Effector memory CD4-positive, alpha-beta T cell (primary cell): Measurements from ENCODE around the gene CYP2W1.

Experiments used
- DNase-seq, 3 donors: peaks; one replicate each; pipeline ENCODE4 v3.0.0-alpha.2; 2020
- H3K27ac ChIP-seq: 2 replicates; pipeline ENCODE4 v1.7.0; 2013; ENCODE audit warnings: mild to moderate bottlenecking, low read length, moderate library complexity; ENCODE audit not compliant: insufficient read depth, poor library complexity, severe bottlenecking
- H3K27me3 ChIP-seq: replicated peaks from 2 replicates; pipeline ENCODE4 v1.7.0; 2013; ENCODE audit warnings: mild to moderate bottlenecking, low read length; ENCODE audit not compliant: insufficient read depth, control insufficient read depth, poor library complexity, severe bottlenecking
- H3K36me3 ChIP-seq: 2 replicates; pipeline ENCODE4 v1.7.0; 2013; ENCODE audit warnings: mild to moderate bottlenecking, low read length, moderate library complexity; ENCODE audit not compliant: control insufficient read depth, insufficient read depth
- H3K4me1 ChIP-seq: 2 replicates; pipeline ENCODE4 v1.7.0; 2013; ENCODE audit warnings: low read length, mild to moderate bottlenecking; ENCODE audit not compliant: control insufficient read depth, insufficient read depth, poor library complexity, severe bottlenecking
- H3K4me3 ChIP-seq: 2 replicates; pipeline ENCODE4 v1.7.0; 2013; ENCODE audit warnings: low read length, low read depth, mild to moderate bottlenecking; ENCODE audit not compliant: insufficient read depth, poor library complexity, severe bottlenecking
- H3K9me3 ChIP-seq: 2 replicates; pipeline ENCODE4 v1.7.0; 2013; ENCODE audit warnings: mild to moderate bottlenecking, low read length, moderate library complexity; ENCODE audit not compliant: control insufficient read depth

The CYP2W1 gene

GRCh38 chr7:975702-976473 is 7.1 kb upstream of the CYP2W1 start:
- H3K27me3 ChIP-seq: no peaks in the 10 kb centered on the region
- DNase-seq: no peak
- H3K27ac ChIP-seq: peak overlapping the region; percentile 99
- peak overlapping the region; percentile 97 for H3K4me3 ChIP-seq
- peaks cover 22% of the 10 kb centered on the region for H3K4me1 ChIP-seq
- H3K9me3 ChIP-seq: no peaks in the 10 kb centered on the region
- H3K36me3 ChIP-seq: peaks cover 16% of the 10 kb centered on the region

- H3K27ac ChIP-seq: no peak overlapping the region
- H3K4me1 ChIP-seq: peaks cover 22% of the 10 kb centered on the region
- H3K4me3 ChIP-seq: no peak overlapping the region
- no peaks in the 10 kb centered on the region for H3K9me3 ChIP-seq
- H3K27me3 ChIP-seq: no peaks in the 10 kb centered on the region
- H3K36me3 ChIP-seq: peaks cover 9% of the 10 kb centered on the region
- no peak for DNase-seq
Observed at GRCh38 chr7:976901-977325, 6.1 kb upstream of the CYP2W1 start.

DNA sequence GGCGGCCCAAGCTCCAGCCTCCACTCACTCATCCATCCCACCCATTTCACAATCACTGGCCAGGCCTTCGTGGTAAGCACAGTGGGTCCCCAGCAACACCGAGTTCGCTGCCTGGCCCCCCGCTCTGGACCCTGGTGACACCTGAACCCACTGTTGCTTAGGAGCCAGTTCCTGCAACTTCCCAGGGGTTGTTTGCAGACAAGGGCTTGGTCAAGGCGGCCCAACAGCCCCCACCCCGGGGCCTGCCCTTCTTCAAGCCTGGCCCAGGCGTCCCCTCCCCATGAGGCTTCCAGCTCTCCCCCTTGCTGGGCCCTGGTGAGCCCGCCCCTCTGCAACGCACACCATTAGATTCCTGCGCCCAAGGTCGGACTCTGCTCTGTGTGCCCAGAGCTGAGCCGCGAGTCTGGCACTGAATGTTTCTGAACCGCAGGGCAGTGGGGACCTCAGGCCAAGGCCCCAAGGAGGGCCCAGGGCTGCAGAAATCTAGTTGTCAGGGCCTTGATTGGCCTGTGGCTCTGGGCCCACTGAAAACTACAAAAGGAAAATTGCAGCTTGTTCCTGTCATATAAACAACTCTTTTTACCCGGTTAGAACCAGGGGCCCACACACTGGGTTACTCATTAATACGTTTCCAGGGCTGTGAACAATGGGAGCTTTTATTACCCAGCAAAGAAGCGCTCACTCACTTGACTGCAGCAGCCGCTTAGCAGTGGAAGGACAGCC is 5.5 kb upstream of the CYP2W1 start:
- Histone ChIP-seq H3K27me3 (no peaks in the 10 kb centered on the region), H3K9me3 (no peaks in the 10 kb centered on the region), H3K4me1 (peaks cover 22% of the 10 kb centered on the region), H3K4me3 (no peak overlapping the region), H3K36me3 (peaks cover 3% of the 10 kb centered on the region), H3K27ac (no peak overlapping the region)
- DNase-seq: no peak

DNA sequence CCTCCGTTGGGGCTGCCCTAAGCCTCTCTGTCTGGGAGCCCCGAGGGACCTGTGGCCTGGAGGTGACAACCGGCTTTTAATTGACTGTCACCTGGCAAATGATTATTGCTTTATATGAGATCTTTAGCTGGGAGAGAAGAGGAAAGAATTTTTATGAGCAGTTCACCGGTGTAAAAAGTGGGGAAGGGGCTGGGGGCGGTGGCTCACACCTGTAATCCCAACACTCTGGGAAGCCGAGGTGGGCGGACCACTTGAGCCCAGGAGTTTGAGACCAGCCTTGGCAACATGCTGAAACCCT is 5.0 kb upstream of the CYP2W1 start:
- no peak for DNase-seq
- Histone ChIP-seq H3K9me3 (no peaks in the 10 kb centered on the region), H3K4me3 (no peak overlapping the region), H3K27me3 (no peaks in the 10 kb centered on the region), H3K27ac (no peak overlapping the region), H3K4me1 (peaks cover 19% of the 10 kb centered on the region), H3K36me3 (no peaks in the 10 kb centered on the region)

DNA sequence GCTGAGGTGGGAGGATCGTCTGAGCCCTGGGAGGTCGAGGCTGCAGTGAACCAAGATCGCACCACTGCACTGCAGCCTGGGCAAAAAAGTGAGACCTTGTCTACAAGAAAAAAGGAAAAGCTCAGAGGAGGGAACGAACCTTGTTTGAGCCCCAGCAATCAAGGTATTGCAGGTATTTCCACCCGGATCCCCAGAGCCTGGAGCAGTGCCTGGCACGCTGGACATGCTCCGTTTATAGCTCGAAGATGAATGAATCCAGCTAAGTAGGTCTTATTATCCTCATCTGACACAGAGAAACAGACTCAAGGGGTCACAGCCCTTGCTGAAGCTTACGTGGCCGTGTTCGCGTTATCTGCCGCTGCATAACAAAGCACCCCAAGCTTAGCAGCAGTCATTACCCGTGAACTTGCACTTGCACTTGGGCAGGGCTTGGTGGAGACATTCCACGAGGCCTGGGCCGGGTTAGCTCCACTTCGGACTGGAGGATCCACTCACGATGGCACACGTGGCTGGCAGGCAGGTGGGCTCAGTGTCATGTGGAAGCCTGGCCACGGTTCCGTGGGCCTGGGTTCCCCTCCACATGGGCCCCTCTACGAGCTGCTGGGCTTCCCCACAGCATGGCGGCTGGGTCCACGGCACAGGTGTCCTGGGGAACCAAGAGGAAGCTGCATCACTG is 4.4 kb upstream of the CYP2W1 start:
- H3K27ac ChIP-seq: no peak overlapping the region
- DNase-seq: no peak
- peaks cover 14% of the 10 kb centered on the region for H3K4me1 ChIP-seq
- H3K36me3 ChIP-seq: no peaks in the 10 kb centered on the region
- H3K4me3 ChIP-seq: no peak overlapping the region
- H3K27me3 ChIP-seq: no peaks in the 10 kb centered on the region
- H3K9me3 ChIP-seq: no peaks in the 10 kb centered on the region

GRCh38 chr7:979151-979550 is 3.8 kb upstream of the CYP2W1 start:
- Histone ChIP-seq H3K4me3 (no peak overlapping the region), H3K27me3 (no peaks in the 10 kb centered on the region), H3K4me1 (peaks cover 9% of the 10 kb centered on the region), H3K9me3 (no peaks in the 10 kb centered on the region), H3K36me3 (no peaks in the 10 kb centered on the region), H3K27ac (no peak overlapping the region)
- DNase-seq: no peak

DNA sequence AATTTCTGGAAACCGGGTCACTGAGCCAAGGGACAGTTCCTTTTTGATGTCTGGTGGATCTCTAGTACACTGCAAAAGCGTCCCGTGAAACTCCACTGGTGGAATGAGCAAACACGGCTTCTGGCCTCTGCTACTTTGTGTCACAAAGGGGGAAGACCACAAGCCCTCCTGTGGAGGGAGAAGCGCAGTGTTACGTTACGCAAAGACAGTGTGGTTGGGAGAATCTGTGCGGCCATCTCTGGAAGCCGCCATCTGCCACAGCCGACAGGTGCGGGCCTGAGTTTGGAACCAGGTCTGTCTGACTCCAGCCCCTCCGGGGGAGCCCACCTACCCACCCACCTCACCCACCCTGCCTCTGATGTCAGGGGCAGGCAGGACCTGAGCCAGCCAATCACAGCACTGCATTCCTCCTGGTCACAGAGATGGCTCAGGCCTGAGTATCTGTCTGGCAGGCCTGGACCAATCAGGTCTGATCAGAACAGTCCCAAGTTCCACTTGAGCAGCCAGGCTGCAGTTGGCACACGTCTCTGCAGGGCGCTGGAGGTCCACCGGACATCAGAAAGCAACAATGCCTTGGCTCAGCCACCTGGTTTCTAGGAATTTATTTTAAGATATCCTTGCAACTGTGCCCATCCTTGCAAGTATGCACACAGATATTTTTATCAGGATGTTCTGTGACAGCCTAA is 3.0 kb upstream of the CYP2W1 start:
- Histone ChIP-seq H3K27me3 (no peaks in the 10 kb centered on the region), H3K4me1 (peaks cover 4% of the 10 kb centered on the region), H3K27ac (no peak overlapping the region), H3K36me3 (no peaks in the 10 kb centered on the region), H3K4me3 (no peak overlapping the region), H3K9me3 (no peaks in the 10 kb centered on the region)
- DNase-seq: no peak

DNA sequence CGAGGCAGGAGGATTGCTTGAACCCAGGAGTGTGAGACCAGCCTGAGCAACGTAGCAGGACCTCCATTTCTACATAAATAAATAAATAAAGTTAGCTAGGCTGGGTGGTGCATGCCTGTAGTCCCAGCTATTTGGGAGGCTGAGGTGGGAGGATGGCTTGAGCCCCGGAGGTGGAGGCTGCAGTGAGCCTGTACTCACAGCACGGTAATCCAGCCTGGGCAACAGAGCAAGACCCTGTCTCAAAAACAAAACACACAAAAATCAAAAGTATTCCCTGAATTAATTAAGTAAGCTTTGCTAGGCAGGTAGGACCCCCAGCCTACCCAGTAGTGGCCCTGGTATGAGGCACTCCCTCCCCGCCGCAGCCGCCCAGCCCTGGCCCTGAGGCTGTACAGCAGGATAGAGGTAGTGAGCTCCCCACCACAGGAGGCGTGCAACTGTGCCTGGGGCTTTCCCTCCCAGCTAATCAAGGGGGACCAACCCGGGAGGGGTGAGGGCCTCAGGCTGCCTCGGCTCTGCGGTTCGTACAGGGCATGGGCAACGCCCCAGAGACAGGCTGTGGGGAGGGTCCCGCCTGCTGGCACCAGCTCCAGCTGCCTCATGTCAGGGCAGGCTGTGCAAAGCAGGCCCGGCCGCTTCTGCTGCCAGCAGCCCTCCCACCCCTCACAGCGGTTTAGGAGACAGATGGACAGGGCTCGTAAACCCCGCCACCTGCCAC is 1.0 kb upstream of the CYP2W1 start:
- H3K9me3 ChIP-seq: no peaks in the 10 kb centered on the region
- H3K4me3 ChIP-seq: no peak overlapping the region
- no peak for DNase-seq
- H3K36me3 ChIP-seq: no peaks in the 10 kb centered on the region
- H3K4me1 ChIP-seq: no peaks in the 10 kb centered on the region
- no peak overlapping the region for H3K27ac ChIP-seq
- no peaks in the 10 kb centered on the region for H3K27me3 ChIP-seq

- Histone ChIP-seq H3K4me3 (no peak overlapping the region), H3K36me3 (no peaks in the 10 kb centered on the region), H3K27me3 (peaks cover 2% of the 10 kb centered on the region), H3K4me1 (no peaks in the 10 kb centered on the region), H3K9me3 (no peaks in the 10 kb centered on the region), H3K27ac (no peak overlapping the region)
- DNase-seq: no peak
Observed at GRCh38 chr7:982511-983003, 424 bp upstream of the CYP2W1 start.
